Measurements from ENCODE around the gene MYO7B. TPM values are rescaled to one million over a fixed set of nuclear protein-coding genes. Genes with fewer than 3 reads are reported as not detected.

The MYO7B gene
- total RNA-seq, 1 experiment from 2014 or later, result 0.05 TPM

GRCh38 chr2:127593228-127594115, 58.0 kb downstream of the MYO7B start:
- no peak overlapping the region for H3K27ac Mint-ChIP-seq (ENCODE audit: unreplicated experiment)
- no peaks in the 10 kb centered on the region for H3K9me3 Mint-ChIP-seq (ENCODE audit: low read depth, unreplicated experiment)
- H3K27me3 Mint-ChIP-seq (ENCODE audit: unreplicated experiment), result peaks cover 24% of the 10 kb centered on the region
- CTCF ChIA-PET, result interaction anchor here (1.5 kb wide), 1 partner anchor 9 kb away, joined by 3 read pairs; no protein-coding TSS in a partner anchor
- no peaks in the 10 kb centered on the region for H3K36me3 Mint-ChIP-seq (ENCODE audit: insufficient read depth, unreplicated experiment)
- TF ChIP-seq CTCF (IDR thresholded peaks at IDR 0.05; ENCODE audit: unreplicated experiment), result no peak
- DNase-seq, result no peak
- no TSS peak for BruUV-seq (replicated peaks)
- H3K4me1 Mint-ChIP-seq (ENCODE audit: low read depth, unreplicated experiment), result no peaks in the 10 kb centered on the region
- intact Hi-C loops (cut with micrococcal nuclease; ENCODE audit: unreplicated experiment), result loop anchor here (5.0 kb wide), 1 partner anchor 104 kb away; no protein-coding TSS in a partner anchor
- no peak overlapping the region for H3K4me3 Mint-ChIP-seq (ENCODE audit: low read depth, unreplicated experiment)

GRCh38 chr2:127594116-127594591, 58.7 kb downstream of the MYO7B start:
- Mint-ChIP-seq H3K27me3 (ENCODE audit: unreplicated experiment) (peaks cover 30% of the 10 kb centered on the region), H3K4me1 (ENCODE audit: low read depth, unreplicated experiment) (no peaks in the 10 kb centered on the region), H3K27ac (ENCODE audit: unreplicated experiment) (no peak overlapping the region), H3K4me3 (ENCODE audit: low read depth, unreplicated experiment) (no peak overlapping the region), H3K36me3 (ENCODE audit: insufficient read depth, unreplicated experiment) (no peaks in the 10 kb centered on the region), H3K9me3 (ENCODE audit: low read depth, unreplicated experiment) (no peaks in the 10 kb centered on the region)
- intact Hi-C loops (cut with micrococcal nuclease; ENCODE audit: unreplicated experiment), result loop anchor here (5.0 kb wide), 1 partner anchor 103 kb away; no protein-coding TSS in a partner anchor
- no TSS peak for BruUV-seq (replicated peaks)
- DNase-seq, result no peak
- no peak for TF ChIP-seq CTCF (IDR thresholded peaks at IDR 0.05; ENCODE audit: unreplicated experiment)
- CTCF ChIA-PET, result interaction anchor here (1.5 kb wide), 1 partner anchor 10 kb away, joined by 3 read pairs; no protein-coding TSS in a partner anchor

GRCh38 chr2:127596311-127597045, 61.0 kb downstream of the MYO7B start:
- intact Hi-C loops (cut with micrococcal nuclease; ENCODE audit: unreplicated experiment), result no loop called here
- no peaks in the 10 kb centered on the region for H3K9me3 Mint-ChIP-seq (ENCODE audit: low read depth, unreplicated experiment)
- no TSS peak for BruUV-seq (replicated peaks)

More at GRCh38 chr2:127596311-127597045, 61.0 kb downstream of the MYO7B start:
- Mint-ChIP-seq H3K27ac (ENCODE audit: unreplicated experiment) (no peak overlapping the region), H3K36me3 (ENCODE audit: insufficient read depth, unreplicated experiment) (no peaks in the 10 kb centered on the region), H3K27me3 (ENCODE audit: unreplicated experiment) (peaks cover 43% of the 10 kb centered on the region), H3K4me3 (ENCODE audit: low read depth, unreplicated experiment) (no peak overlapping the region), H3K4me1 (ENCODE audit: low read depth, unreplicated experiment) (no peaks in the 10 kb centered on the region)
- DNase-seq, result no peak
- CTCF ChIA-PET, result no interaction called here
- TF ChIP-seq CTCF (IDR thresholded peaks at IDR 0.05; ENCODE audit: unreplicated experiment), result no peak

Measured in Calu3 (cell line).